Ovary (tissue), 9 donors: ENCODE data around the gene ASB10. TPM values are rescaled to one million over a fixed set of nuclear protein-coding genes. Genes with fewer than 3 reads are reported as not detected.
A peak's percentile ranks its signal among the peaks of the same experiment; 100 is the strongest.

Experiments
- DNase-seq, 5 donors: peaks; one replicate each; pipeline ENCODE4 v3.0.0-alpha.2; 2019 to 2020
- H3K27ac ChIP-seq, 2 donors: fragments of 200-600 bp; one replicate each; pipeline versions ENCODE4 v1.5.1 to v1.8.0; 2019 to 2022
- H3K27me3 ChIP-seq: fragments of 200-600 bp; one replicate; pipeline ENCODE4 v1.8.0; 2022
- H3K36me3 ChIP-seq: fragments of 200-600 bp; sonication (generic); one replicate; pipeline ENCODE4 v1.5.1; 2019
- H3K4me1 ChIP-seq: one replicate; pipeline ENCODE4 v1.8.1; 2013; ENCODE audit warnings: mild to moderate bottlenecking, moderate library complexity; ENCODE audit not compliant: insufficient read depth
- H3K4me3 ChIP-seq: fragments of 200-600 bp; sonication (generic); one replicate; pipeline ENCODE4 v1.5.1; 2017
- H3K9me3 ChIP-seq, 2 donors: fragments of 200-600 bp in 1 of 2; sonication (generic) in 1 of 2; one replicate each; pipeline versions ENCODE4 v1.5.1 to v1.8.1; 2013 to 2019; ENCODE audit warnings: mild to moderate bottlenecking in 1 of 2, moderate library complexity in 1 of 2
- EP300 ChIP-seq: sonication (generic); formaldehyde crosslinking; IDR thresholded peaks from one replicate; pipeline ENCODE4 v1.6.1; 2017; ENCODE audit warnings: antibody characterized with exemption
- POLR2A ChIP-seq: fragments of 450-650 bp; IDR thresholded peaks from one replicate; pipeline ENCODE4 v1.6.1; 2017; ENCODE audit warnings: antibody characterized with exemption, mild to moderate bottlenecking, moderate library complexity
- WGBS, 3 donors: extraction: QIAGEN DNeasy Blood & Tissue Kit in 1 of 3; methylation state at CpG; one replicate each; pipeline versions ENCODE4 v1.1.5 to v1.1.7; 2013 to 2017; 5-methylcytosine and 5-hydroxymethylcytosine counted together
- intact Hi-C, 4 donors: fragments of 100-400 bp; cut with DNase I; formaldehyde crosslinking; loops; one replicate each; pipeline versions ENCODE4 v1.11.0 to v1.15.1; 2022 to 2023
- polyA plus RNA-seq, 2 donors: library from polyadenylated mRNA; stranded (reverse); fragments of 200-250 nt in 1 of 2; fragments of 350-450 nt in 1 of 2; fragmentation: Illumina TruSeq in 1 of 2; extraction: RNeasy Lipid Tissue Mini Kit (QIAGEN cat#74804) in 1 of 2; gene quantifications; one replicate each; pipeline ENCODE4 v1.2.3, GENCODE V29; 2013 to 2014
- total RNA-seq, 7 donors: library from RNA; depleted of rRNA in 2 of 7; stranded (reverse); fragments of >200 nt in 2 of 7; fragmentation: NEBNext Ultra II Directional in 3 of 7; extraction: Animal tissue kit (Norgen Biotek cat#: 25700) in 3 of 7; gene quantifications; one replicate each; pipeline versions ENCODE4 v1.1.0 to v1.2.4, GENCODE V29; 2016 to 2023
- TF ChIP-seq, protein P1 (sequence below), 3 donors: fragments of 450-650 bp in 2 of 3; fragments of 200-600 bp in 1 of 3; IDR thresholded peaks; one replicate each; pipeline versions ENCODE4 v1.5.1 to v1.8.0; 2016 to 2022; ENCODE audit warnings: antibody characterized with exemption in 3 of 3, mild to moderate bottlenecking in 1 of 3
- donor health status: DM: no; HTN: no; CAD: no; lungs with moderate emphysema.
- donor health status: DM: no; HTN: no; CAD: no.
- donor health status: Bipolar disorder and iron deficiency.
- donor health status: DM: yes; HTN: yes; CAD: no.
- donor health status: DM: no; HTN: no; CAD: no.
- donor health status: DM: yes; HTN: yes; CAD: no.

ASB10 gene
- total and polyA plus RNA-seq, 9 donors: not detected

DNA sequence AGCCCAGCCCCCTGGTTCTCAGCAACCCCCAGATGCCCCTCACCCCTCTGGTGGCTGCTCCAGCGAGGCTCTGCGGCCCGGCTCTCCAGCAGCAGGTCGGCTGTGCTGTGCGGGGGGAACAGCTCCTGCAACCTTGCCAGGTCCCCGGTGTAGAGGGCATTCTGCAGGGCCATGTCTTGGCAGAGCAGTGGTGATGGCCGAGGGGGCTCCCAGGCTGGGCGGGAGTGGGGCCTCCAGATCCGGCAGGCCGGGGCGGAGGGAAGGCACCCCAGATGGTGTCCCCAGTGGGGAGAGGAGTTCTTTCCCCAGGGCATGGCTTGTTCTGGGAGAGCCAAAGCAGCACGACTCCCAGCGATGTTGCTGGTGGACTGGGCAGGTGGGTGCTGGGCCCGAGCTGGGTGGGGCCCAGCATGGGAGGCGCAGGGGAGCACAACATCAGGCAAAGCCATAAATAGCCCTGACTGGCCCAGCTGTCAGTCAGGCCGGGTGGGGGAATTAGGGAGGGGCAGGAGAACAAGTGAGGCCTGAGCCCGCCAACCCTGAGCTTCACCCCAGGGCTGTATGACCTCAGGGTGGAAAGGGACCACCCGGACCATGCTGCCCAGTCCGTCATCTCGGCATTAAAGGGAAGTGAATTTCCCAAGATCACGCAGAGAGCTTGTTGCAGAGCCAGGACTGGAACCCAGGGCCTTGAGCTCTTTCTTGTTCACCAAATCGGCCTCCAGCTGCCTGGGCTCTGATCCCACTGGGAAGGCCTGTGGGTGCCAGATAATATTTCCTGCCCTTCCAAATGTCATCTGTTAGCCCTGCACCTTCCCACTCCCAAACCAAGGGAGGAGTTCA, 580 bp upstream of the ASB10 start:
- no peak for DNase-seq
- intact Hi-C loops: no loop called here
- H3K4me1 ChIP-seq: no peaks in the 10 kb centered on the region
- TF ChIP-seq, protein P1, sequence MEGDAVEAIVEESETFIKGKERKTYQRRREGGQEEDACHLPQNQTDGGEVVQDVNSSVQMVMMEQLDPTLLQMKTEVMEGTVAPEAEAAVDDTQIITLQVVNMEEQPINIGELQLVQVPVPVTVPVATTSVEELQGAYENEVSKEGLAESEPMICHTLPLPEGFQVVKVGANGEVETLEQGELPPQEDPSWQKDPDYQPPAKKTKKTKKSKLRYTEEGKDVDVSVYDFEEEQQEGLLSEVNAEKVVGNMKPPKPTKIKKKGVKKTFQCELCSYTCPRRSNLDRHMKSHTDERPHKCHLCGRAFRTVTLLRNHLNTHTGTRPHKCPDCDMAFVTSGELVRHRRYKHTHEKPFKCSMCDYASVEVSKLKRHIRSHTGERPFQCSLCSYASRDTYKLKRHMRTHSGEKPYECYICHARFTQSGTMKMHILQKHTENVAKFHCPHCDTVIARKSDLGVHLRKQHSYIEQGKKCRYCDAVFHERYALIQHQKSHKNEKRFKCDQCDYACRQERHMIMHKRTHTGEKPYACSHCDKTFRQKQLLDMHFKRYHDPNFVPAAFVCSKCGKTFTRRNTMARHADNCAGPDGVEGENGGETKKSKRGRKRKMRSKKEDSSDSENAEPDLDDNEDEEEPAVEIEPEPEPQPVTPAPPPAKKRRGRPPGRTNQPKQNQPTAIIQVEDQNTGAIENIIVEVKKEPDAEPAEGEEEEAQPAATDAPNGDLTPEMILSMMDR (IDR thresholded peaks at IDR 0.05): no peak
- TF ChIP-seq EP300 (no peak), POLR2A (no peak)
- no peak overlapping the region for H3K27ac ChIP-seq
- no peaks in the 10 kb centered on the region for H3K9me3 ChIP-seq
- no peaks in the 10 kb centered on the region for H3K36me3 ChIP-seq
- WGBS, 3 donors: 69 to 73% (median 70%) methylated on average over 22 of the region's 22 CpGs
- no peaks in the 10 kb centered on the region for H3K27me3 ChIP-seq
- no peak overlapping the region for H3K4me3 ChIP-seq

DNA sequence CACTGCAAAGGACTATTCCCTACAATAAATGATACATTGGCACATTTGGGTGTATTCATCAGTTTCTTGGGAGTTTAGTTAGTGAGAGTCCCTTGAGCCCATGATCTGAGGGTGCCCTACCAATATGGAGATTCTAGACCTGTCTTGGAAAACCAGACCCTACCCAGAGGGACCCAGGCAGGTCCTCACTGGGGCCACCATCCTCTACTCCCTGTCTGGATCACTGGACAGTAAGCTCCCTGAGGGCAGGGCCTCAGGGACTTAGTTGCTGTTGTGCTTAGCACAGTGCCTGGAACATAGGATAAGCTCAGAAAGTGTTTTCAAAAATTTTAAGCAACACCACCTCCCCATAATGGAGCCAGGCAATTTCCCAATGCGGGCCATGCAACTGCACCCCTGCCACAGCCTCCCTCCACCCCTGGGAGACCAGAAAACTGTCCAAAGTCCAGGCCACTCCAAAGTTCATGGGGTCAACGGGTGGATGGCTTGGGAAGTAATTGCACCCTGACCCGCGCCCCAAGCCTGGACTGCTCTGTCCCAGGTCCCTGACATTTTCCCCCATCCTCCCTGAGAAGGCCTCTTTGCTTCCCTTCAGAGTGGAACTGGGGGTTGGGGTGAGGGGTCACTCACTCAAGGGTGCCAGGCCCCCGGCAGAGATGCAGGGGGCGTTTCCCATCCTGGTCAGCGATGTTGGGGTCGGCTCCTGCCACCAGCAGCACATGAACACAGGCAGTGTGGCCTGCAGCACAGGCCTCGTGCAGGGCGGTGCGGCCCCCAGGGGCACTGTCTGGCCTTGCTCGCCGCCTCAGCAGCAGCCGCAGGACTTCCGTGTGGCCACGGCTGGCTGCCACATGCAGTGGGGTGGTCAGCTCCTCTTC, 1.0 kb downstream of the ASB10 start:
- no peaks in the 10 kb centered on the region for H3K36me3 ChIP-seq
- no peaks in the 10 kb centered on the region for H3K4me1 ChIP-seq
- TF ChIP-seq EP300 (no peak), POLR2A (no peak)
- TF ChIP-seq, protein P1 (IDR thresholded peaks at IDR 0.05): no peak
- no peak overlapping the region for H3K27ac ChIP-seq
- H3K9me3 ChIP-seq: no peaks in the 10 kb centered on the region
- no peak overlapping the region for H3K4me3 ChIP-seq
- intact Hi-C loops: no loop called here
- DNase-seq: peak in 1 of 5 donors; percentile 13
- 78 to 85% (median 83%) methylated on average over 8 to 16 of the region's 16 CpGs for WGBS, 3 donors
- H3K27me3 ChIP-seq: no peaks in the 10 kb centered on the region

DNA sequence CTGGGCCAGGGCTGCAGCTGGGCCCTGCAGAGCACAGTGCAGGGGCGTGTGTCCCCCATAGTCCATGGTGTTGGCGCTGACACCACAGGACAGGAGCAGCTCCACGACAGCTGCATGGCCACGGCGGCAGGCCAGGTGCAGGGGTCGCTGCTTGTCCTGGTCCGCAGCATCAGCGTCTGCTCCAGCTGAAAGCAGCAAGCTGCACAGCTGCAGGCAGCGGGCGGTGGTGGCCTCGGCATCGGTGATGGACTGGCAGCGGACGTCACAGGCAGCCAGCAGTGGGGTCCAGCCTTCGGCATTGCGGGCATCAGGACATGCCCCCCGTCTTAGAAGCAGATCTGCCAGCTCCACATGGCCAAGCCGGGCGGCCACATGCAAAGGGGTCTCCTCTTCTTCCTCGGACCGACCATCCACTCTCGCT, 6.0 kb downstream of the ASB10 start:
- DNase-seq: no peak
- 62 to 80% (median 70%) methylated on average over 18 to 22 of the region's 22 CpGs for WGBS, 3 donors
- Histone ChIP-seq H3K4me3 (no peak overlapping the region), H3K4me1 (no peaks in the 10 kb centered on the region), H3K36me3 (no peaks in the 10 kb centered on the region), H3K27ac (no peak overlapping the region), H3K27me3 (no peaks in the 10 kb centered on the region), H3K9me3 (no peaks in the 10 kb centered on the region)
- TF ChIP-seq, protein P1 (IDR thresholded peaks at IDR 0.05): no peak
- TF ChIP-seq POLR2A (no peak), EP300 (no peak)
- intact Hi-C loops: no loop called here

DNA sequence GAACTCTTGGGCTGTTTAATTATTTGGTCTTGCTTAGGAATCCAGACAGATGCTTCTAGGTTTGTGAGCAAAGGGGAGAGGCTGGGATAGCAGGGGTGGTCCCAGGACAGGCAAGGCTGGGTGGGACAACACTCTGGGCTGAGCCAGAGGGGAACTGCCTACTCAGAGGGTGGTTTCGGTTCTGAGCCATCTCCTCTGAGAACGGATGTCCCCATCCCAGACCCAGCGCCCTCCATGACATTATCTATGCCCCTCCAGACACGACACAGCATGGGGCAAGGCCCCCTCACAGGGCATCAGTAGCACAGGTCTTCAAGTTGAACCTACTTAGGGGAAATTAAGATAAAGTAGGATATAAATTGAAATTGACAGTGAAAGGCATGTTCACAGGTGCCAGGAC, 7.1 kb downstream of the ASB10 start:
- Histone ChIP-seq H3K36me3 (no peaks in the 10 kb centered on the region), H3K27me3 (no peaks in the 10 kb centered on the region), H3K4me1 (no peaks in the 10 kb centered on the region), H3K9me3 (no peaks in the 10 kb centered on the region), H3K27ac (no peak overlapping the region), H3K4me3 (no peak overlapping the region)
- DNase-seq: no peak
- intact Hi-C loops: loop anchor here in 1 of 4 donors (5.0 kb wide), 1 partner anchor 53 kb away; no protein-coding TSS in a partner anchor
- TF ChIP-seq EP300: no peak
- TF ChIP-seq POLR2A: no peak
- WGBS, 3 donors: 72 to 75% (median 74%) methylated on average over 4 of the region's 4 CpGs
